HCT116 (cell line): Measurements from ENCODE around the gene XKR8. TPM values are rescaled to one million over a fixed set of nuclear protein-coding genes. Genes with fewer than 3 reads are reported as not detected.

Experiments
- ATAC-seq: fragments of 200-7000 bp; cut with Tn5 transposase; 2 replicates; pipeline ENCODE4 v1.9.1; 2020; ENCODE audit warnings: mild to moderate bottlenecking, moderate library complexity
- BruUV-seq: library from RNA; stranded (reverse); fragments of 400-500 nt; replicated peaks from 2 replicates; lab custom pipeline; 2021; lab: Mats Ljungman, UMichigan
- CTCF ChIA-PET: fragments of 300-600 bp; sonication (Branson Sonifier 250); formaldehyde crosslinking; loops from one replicate; lab custom pipeline; 2021; ENCODE audit warnings: antibody characterized with exemption; lab: Charles Lee
- POLR2A ChIA-PET: fragments of 300-600, 350-600 bp; sonication (Branson Sonifier 250); formaldehyde crosslinking; loops from one replicate; lab custom pipeline; 2021; ENCODE audit warnings: antibody characterized with exemption; lab: Charles Lee
- RAD21 ChIA-PET, 2 experiments: fragments of 300-600 bp; sonication (Branson Sonifier 250); formaldehyde crosslinking; loops; one replicate each; lab custom pipeline; 2023; ENCODE audit warnings: low total read pairs in 2 of 2; ENCODE audit not compliant: uncharacterized antibody in 2 of 2, unreplicated experiment in 2 of 2, low non-redundant PET in 1 of 2; lab: Charles Lee
- DNase-seq: peaks from one replicate; pipeline ENCODE4 v3.0.0-alpha.2; 2010; ENCODE audit warnings: low read depth, low spot score
- H2AFZ ChIP-seq: fragments of 200-600 bp; shearing (Covaris generic), sonication (generic); 2 replicates; pipeline ENCODE4 v1.6.1; 2017; ENCODE audit warnings: low read depth, mixed run types, mixed read lengths, antibody characterized with exemption, low read length; ENCODE audit not compliant: poor library complexity, severe bottlenecking
- H3K27ac ChIP-seq: 2 replicates; pipeline ENCODE4 v1.5.1; 2012; ENCODE audit warnings: low read depth, low read length
- H3K27me3 ChIP-seq: fragments of 200-600 bp; sonication (generic); 2 replicates; pipeline ENCODE4 v1.6.1; 2016; ENCODE audit warnings: mixed run types, low read length, mixed read lengths; ENCODE audit not compliant: insufficient read depth
- H3K36me3 ChIP-seq, 2 experiments: fragments of 200-500 bp in 1 of 2; fragments of 200-600 bp in 1 of 2; sonication (Bioruptor generic) in 1 of 2; sonication (generic) in 1 of 2; 2 replicates each; pipeline versions ENCODE4 v1.5.1 to v1.6.1; 2014 to 2016; ENCODE audit warnings: low read length in 2 of 2, inconsistent platforms in 1 of 2, mixed read lengths in 1 of 2, mixed run types in 1 of 2; ENCODE audit not compliant: insufficient read depth in 2 of 2, control insufficient read depth in 1 of 2
- H3K4me1 ChIP-seq, 2 experiments: fragments of 200-600 bp in 1 of 2; sonication (generic) in 1 of 2; 2 replicates each; pipeline versions ENCODE4 v1.5.1 to v1.6.1; 2012 to 2017; ENCODE audit warnings: low read length in 2 of 2, inconsistent platforms in 1 of 2, mild to moderate bottlenecking in 1 of 2, mixed read lengths in 1 of 2, mixed run types in 1 of 2, moderate library complexity in 1 of 2; ENCODE audit not compliant: insufficient read depth in 2 of 2, control insufficient read depth in 1 of 2
- H3K4me2 ChIP-seq: fragments of 200-600 bp; sonication (generic); 2 replicates; pipeline ENCODE4 v1.6.1; 2017; ENCODE audit warnings: mixed run types, low read length, mixed read lengths
- H3K4me3 ChIP-seq, 2 experiments: fragments of 200-600 bp in 1 of 2; sonication (generic) in 1 of 2; replicated peaks in 1 of 2; 2 replicates each; pipeline ENCODE4 v1.5.1; 2011 to 2016; ENCODE audit warnings: low read length in 2 of 2, control low read depth in 1 of 2, low read depth in 1 of 2, mild to moderate bottlenecking in 1 of 2, mixed read lengths in 1 of 2, mixed run types in 1 of 2
- H3K79me2 ChIP-seq: fragments of 200-600 bp; sonication (generic); 2 replicates; pipeline ENCODE4 v1.6.1; 2017; ENCODE audit warnings: mild to moderate bottlenecking, mixed run types, low read length, moderate library complexity, mixed read lengths; ENCODE audit not compliant: insufficient read depth
- H3K9ac ChIP-seq: fragments of 200-600 bp; sonication (generic); 2 replicates; pipeline ENCODE4 v1.6.1; 2016; ENCODE audit warnings: low read length, mixed read lengths
- H3K9me2 ChIP-seq: fragments of 200-600 bp; sonication (generic), shearing (Covaris generic); 2 replicates; pipeline ENCODE4 v1.6.1; 2017; ENCODE audit warnings: mixed run types, mild to moderate bottlenecking, moderate library complexity; ENCODE audit not compliant: insufficient read depth
- H3K9me3 ChIP-seq, 2 experiments: fragments of 200-500 bp in 1 of 2; fragments of 200-600 bp in 1 of 2; sonication (Bioruptor generic) in 1 of 2; sonication (generic) in 1 of 2; 2 replicates each; pipeline ENCODE4 v1.6.1; 2014 to 2017; ENCODE audit warnings: low read length in 2 of 2, mixed read lengths in 2 of 2, inconsistent platforms in 1 of 2, low read depth in 1 of 2, mild to moderate bottlenecking in 1 of 2, mixed run types in 1 of 2, moderate library complexity in 1 of 2; ENCODE audit not compliant: control insufficient read depth in 1 of 2, insufficient read depth in 1 of 2
- H4K20me1 ChIP-seq: fragments of 200-600 bp; sonication (generic), shearing (Covaris generic); 2 replicates; pipeline ENCODE4 v1.6.1; 2017; ENCODE audit warnings: mixed run types, mild to moderate bottlenecking, moderate library complexity; ENCODE audit not compliant: insufficient read depth
- ATF3 ChIP-seq: IDR thresholded peaks from 2 replicates; pipeline ENCODE4 v1.6.1; 2012
- CBX3 ChIP-seq: IDR thresholded peaks from 2 replicates; pipeline ENCODE4 v1.6.1; 2012; ENCODE audit warnings: low read depth
- CEBPB ChIP-seq: IDR thresholded peaks from 2 replicates; pipeline ENCODE4 v1.6.1; 2012; ENCODE audit warnings: low read depth
- EGR1 ChIP-seq: IDR thresholded peaks from 2 replicates; pipeline ENCODE4 v1.6.1; 2012; ENCODE audit warnings: low read depth
- EZH2 ChIP-seq: fragments of 200-600 bp; sonication (generic); IDR thresholded peaks from 2 replicates; pipeline ENCODE4 v1.6.1; 2017; ENCODE audit warnings: antibody characterized with exemption, mixed run types
- EZH2phosphoT487 ChIP-seq: fragments of 200-600 bp; IDR thresholded peaks from 2 replicates; pipeline ENCODE4 v1.6.1; 2018; ENCODE audit warnings: antibody characterized with exemption, borderline replicate concordance
- FOSL1 ChIP-seq: IDR thresholded peaks from 2 replicates; pipeline ENCODE4 v1.6.1; 2012; ENCODE audit warnings: low read depth
- JUND ChIP-seq: IDR thresholded peaks from 2 replicates; pipeline ENCODE4 v1.6.1; 2012
- POLR2AphosphoS5 ChIP-seq: IDR thresholded peaks from 2 replicates; pipeline ENCODE4 v1.6.1; 2011; ENCODE audit warnings: mild to moderate bottlenecking, low read depth, low read length, moderate library complexity
- RAD21 ChIP-seq: IDR thresholded peaks from 2 replicates; pipeline ENCODE4 v1.6.1; 2012; ENCODE audit warnings: low read depth, mild to moderate bottlenecking
- SIN3A ChIP-seq: IDR thresholded peaks from 2 replicates; pipeline ENCODE4 v1.6.1; 2012; ENCODE audit warnings: low read depth
- SP1 ChIP-seq: IDR thresholded peaks from 2 replicates; pipeline ENCODE4 v1.6.1; 2012; ENCODE audit warnings: low read depth
- SRF ChIP-seq: IDR thresholded peaks from 2 replicates; pipeline ENCODE4 v1.6.1; 2012; ENCODE audit warnings: low read depth
- TCF7L2 ChIP-seq: IDR thresholded peaks from 2 replicates; pipeline ENCODE4 v1.7.0; 2011; ENCODE audit warnings: borderline replicate concordance, inconsistent platforms; ENCODE audit not compliant: insufficient read depth, insufficient read length; ENCODE audit errors: extremely low read depth
- YY1 ChIP-seq: IDR thresholded peaks from 2 replicates; pipeline ENCODE4 v1.6.1; 2011; ENCODE audit warnings: low read length, low read depth, moderate library complexity, mild to moderate bottlenecking; ENCODE audit not compliant: insufficient replicate concordance; ENCODE audit errors: extremely low read depth
- ZBTB33 ChIP-seq: IDR thresholded peaks from 2 replicates; pipeline ENCODE4 v1.6.1; 2011; ENCODE audit warnings: mild to moderate bottlenecking, low read length, moderate library complexity; ENCODE audit not compliant: insufficient replicate concordance; ENCODE audit errors: extremely low read depth
- ZFX ChIP-seq: fragments of 450-650 bp; IDR thresholded peaks from 2 replicates; pipeline ENCODE4 v1.6.1; 2017
- intact Hi-C: fragments of 100-400 bp; cut with micrococcal nuclease; formaldehyde crosslinking; loops from 2 replicates; pipeline ENCODE4 v1.10.0; 2022
- total RNA-seq: library from RNA; stranded (reverse); gene quantifications from one replicate; pipeline ENCODE4 v1.2.1, GENCODE V29; 2021; ENCODE audit not compliant: unreplicated experiment

XKR8 gene
- total RNA-seq, 1 experiment from 2014 or later: 11.0 TPM

DNA sequence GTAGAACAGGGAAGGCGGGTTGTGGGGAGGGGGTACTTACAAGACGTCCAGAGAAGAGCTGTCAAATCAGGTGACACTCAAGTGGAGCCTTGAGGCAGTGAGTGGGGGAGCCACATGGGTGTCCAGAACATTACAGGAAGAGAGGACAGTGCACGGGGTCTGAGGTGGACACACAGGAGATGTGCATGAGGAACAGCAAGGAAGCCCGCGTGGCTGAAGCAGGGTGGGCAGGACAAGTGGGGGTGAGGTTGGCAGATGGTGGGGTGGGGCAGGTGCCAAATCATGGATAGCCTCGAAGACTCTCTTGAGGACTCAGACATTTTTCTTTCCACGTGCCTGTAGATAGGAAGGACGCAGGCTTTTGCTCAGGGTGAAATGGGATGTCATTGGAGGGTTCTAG is 24.1 kb upstream of the XKR8 start:
- ChIA-PET POLR2A (no interaction called here), CTCF (no interaction called here), RAD21 (no interaction called here)
- no peak for DNase-seq
- Histone ChIP-seq H3K4me3 (peak overlapping the region in 1 of 2 experiments; percentile 46; a peak in 1 of 4 replicates), H3K9me3 (no peaks in the 10 kb centered on the region), H3K36me3 (no peaks in the 10 kb centered on the region), H3K27me3 (no peaks in the 10 kb centered on the region), H3K9ac (no peak overlapping the region), H3K4me2 (peak overlapping the region; percentile 67), H2AFZ (no peak overlapping the region), H3K4me1 (peaks cover 7 to 23% of the 10 kb centered on the region in 2 experiments; a peak in 3 of 4 replicates), H3K9me2 (no peaks in the 10 kb centered on the region), H3K27ac (no peak overlapping the region), H4K20me1 (no peaks in the 10 kb centered on the region), H3K79me2 (no peaks in the 10 kb centered on the region)
- BruUV-seq: no TSS peak
- ATAC-seq: no peak
- no peak for TF ChIP-seq EZH2
- no peak for TF ChIP-seq SRF
- no peak for TF ChIP-seq YY1
- TF ChIP-seq FOSL1: no peak
- TF ChIP-seq ZFX: no peak
- no peak for TF ChIP-seq CBX3
- no peak for TF ChIP-seq RAD21
- no peak for TF ChIP-seq ATF3
- TF ChIP-seq SP1: no peak
- TF ChIP-seq EZH2phosphoT487: no peak
- no peak for TF ChIP-seq POLR2AphosphoS5
- no peak for TF ChIP-seq EGR1
- no peak for TF ChIP-seq JUND
- no peak for TF ChIP-seq CEBPB
- no peak for TF ChIP-seq ZBTB33
- no peak for TF ChIP-seq SIN3A
- TF ChIP-seq TCF7L2: no peak
- intact Hi-C loops: no loop called here
